K562 (cell line): ENCODE results near the gene CYB5R2. TPM values are rescaled to one million over a fixed set of nuclear protein-coding genes. Genes with fewer than 3 reads are reported as not detected.

Experiments
- ATAC-seq: fragments of 200-7000 bp; cut with Tn5 transposase; 3 replicates; pipeline ENCODE4 v1.9.1; 2020; ENCODE audit warnings: moderate library complexity
- Bru-seq: library from RNA; stranded (reverse); fragments of 400-500 nt; gene quantifications from one replicate; lab custom pipeline; 2021; lab: Mats Ljungman, UMichigan
- BruChase-seq, 2 experiments: library from RNA; stranded (reverse); fragments of 400-500 nt; gene quantifications; one replicate each; lab custom pipeline; 2021; lab: Mats Ljungman, UMichigan
- BruUV-seq: library from RNA; stranded (reverse); fragments of 400-500 nt; replicated peaks from 2 replicates; lab custom pipeline; 2021; lab: Mats Ljungman, UMichigan
- CTCF ChIA-PET: fragments of 300-600 bp; formaldehyde crosslinking; extraction: SDS; loops from one replicate; lab custom pipeline; 2021; ENCODE audit warnings: low intra/inter-chr PET ratio; lab: Yijun Ruan, JAX
- POLR2A ChIA-PET: fragments of 300-600, 350-650 bp; sonication (Branson Sonifier 250); formaldehyde crosslinking; extraction: SDS; loops from one replicate; lab custom pipeline; 2021; ENCODE audit warnings: antibody characterized with exemption, inconsistent platforms; lab: Yijun Ruan, JAX
- DNase-seq, 4 experiments: peaks; one replicate each; pipeline versions ENCODE4 v3.0.0 to v3.0.0-alpha.2; 2011 to 2018; ENCODE audit warnings: low spot score in 3 of 4, mixed read lengths in 3 of 4; ENCODE audit errors: extremely low read depth in 1 of 4
- FAIRE-seq: peaks from 2 replicates; lab custom pipeline; 2011; peaks lifted over from hg19 to GRCh38; lab: Jason Lieb, UNC
- H2AFZ ChIP-seq: 2 replicates; pipeline ENCODE4 v1.6.0; 2011; ENCODE audit warnings: low read depth, low read length, control low read depth, inconsistent platforms
- H3K27ac ChIP-seq: fragments of 200-600 bp; 3 replicates; pipeline ENCODE4 v1.8.0; 2011; ENCODE audit warnings: low read depth, mild to moderate bottlenecking, control low read depth, inconsistent platforms, low read length, moderate library complexity, mixed read lengths; ENCODE audit errors: extremely low read depth
- H3K27me3 ChIP-seq, 2 experiments: fragments of 300-600 bp in 1 of 2; 2 replicates in 1 of 2; 3 replicates in 1 of 2; pipeline versions ENCODE4 v1.6.0 to v1.8.0; 2011; ENCODE audit warnings: inconsistent platforms in 2 of 2, low read length in 2 of 2, mild to moderate bottlenecking in 1 of 2, mixed read lengths in 1 of 2, moderate library complexity in 1 of 2; ENCODE audit not compliant: control insufficient read depth in 2 of 2, insufficient read depth in 2 of 2
- H3K36me3 ChIP-seq: fragments of 300-600 bp; 3 replicates; pipeline ENCODE4 v1.8.0; 2011; ENCODE audit warnings: mild to moderate bottlenecking, low read length, inconsistent platforms; ENCODE audit not compliant: control insufficient read depth, insufficient read depth
- H3K4me1 ChIP-seq, 2 experiments: fragments of 200-600 bp in 1 of 2; replicated peaks in 1 of 2; 2 replicates in 1 of 2; 3 replicates in 1 of 2; pipeline versions ENCODE4 v1.5.1 to v1.8.0; 2011; ENCODE audit warnings: inconsistent platforms in 2 of 2, low read length in 2 of 2, mild to moderate bottlenecking in 1 of 2, mixed read lengths in 1 of 2, moderate library complexity in 1 of 2; ENCODE audit not compliant: control insufficient read depth in 2 of 2, insufficient read depth in 2 of 2
- H3K4me2 ChIP-seq: 2 replicates; pipeline ENCODE4 v1.6.1; 2011; ENCODE audit warnings: low read length, control low read depth, inconsistent platforms, mixed read lengths; ENCODE audit not compliant: insufficient read depth
- H3K4me3 ChIP-seq: fragments of 200-600 bp; sonication (generic), shearing (Covaris generic); 2 replicates; pipeline ENCODE4 v1.5.1; 2016; ENCODE audit warnings: control low read depth, inconsistent platforms
- H3K79me2 ChIP-seq: fragments of 200-600 bp; 3 replicates; pipeline ENCODE4 v1.8.0; 2011; ENCODE audit warnings: low read length, inconsistent platforms; ENCODE audit not compliant: control insufficient read depth, insufficient read depth
- H3K9ac ChIP-seq, 2 experiments: 2 replicates each; pipeline versions ENCODE4 v1.6.0 to v1.6.1; 2011; ENCODE audit warnings: low read depth in 2 of 2, low read length in 2 of 2, control low read depth in 1 of 2, inconsistent platforms in 1 of 2, mild to moderate bottlenecking in 1 of 2, mixed read lengths in 1 of 2; ENCODE audit not compliant: insufficient read depth in 1 of 2
- H3K9me1 ChIP-seq: one replicate; pipeline ENCODE4 v1.6.0; 2011; ENCODE audit warnings: inconsistent platforms, mild to moderate bottlenecking, low read length, moderate library complexity; ENCODE audit not compliant: control insufficient read depth, insufficient read depth
- H3K9me3 ChIP-seq: replicated peaks from 2 replicates; pipeline ENCODE4 v1.5.1; 2011; ENCODE audit warnings: low read depth, low read length, inconsistent platforms; ENCODE audit not compliant: control insufficient read depth, insufficient read depth
- H4K20me1 ChIP-seq: replicated peaks from 2 replicates; pipeline ENCODE4 v1.6.1; 2011; ENCODE audit warnings: low read length, inconsistent platforms, mixed read lengths; ENCODE audit not compliant: control insufficient read depth, insufficient read depth
- CCNT2 ChIP-seq: IDR thresholded peaks from 2 replicates; pipeline ENCODE4 v1.6.1; 2011; ENCODE audit warnings: borderline replicate concordance, low read depth, mild to moderate bottlenecking, moderate library complexity, mixed read lengths, low read length; ENCODE audit not compliant: insufficient read length; ENCODE audit errors: extremely low read depth
- CSDE1 ChIP-seq, 2 experiments: fragments of 450-650 bp; IDR thresholded peaks; 2 replicates each; pipeline ENCODE4 v1.6.1; 2016; ENCODE audit warnings: mild to moderate bottlenecking in 1 of 2
- ELF1 ChIP-seq: fragments of 200-800 bp; sonication (Bioruptor generic); IDR thresholded peaks from 2 replicates; pipeline ENCODE4 v1.6.1; 2016; ENCODE audit warnings: missing genetic modification characterization, missing compliant biosample characterization
- ETV1 ChIP-seq: fragments of 450-650 bp; conservative IDR thresholded peaks from 2 replicates; pipeline ENCODE4 v1.6.1; 2016; ENCODE audit warnings: missing genetic modification characterization, control low read depth, low read depth, missing compliant biosample characterization
- FOXJ2 ChIP-seq: fragments of 200-800 bp; sonication (Bioruptor generic); IDR thresholded peaks from 2 replicates; pipeline ENCODE4 v1.6.1; 2016; ENCODE audit warnings: missing genetic modification characterization, missing compliant biosample characterization
- GABPA ChIP-seq: fragments of 200-800 bp; sonication (Bioruptor generic); conservative IDR thresholded peaks from 2 replicates; pipeline ENCODE4 v1.6.1; 2016; ENCODE audit warnings: low read depth, missing genetic modification characterization, missing compliant biosample characterization
- GTF2A2 ChIP-seq: IDR thresholded peaks from 2 replicates; pipeline ENCODE4 v1.6.1; 2016; ENCODE audit warnings: mild to moderate bottlenecking, missing genetic modification characterization, missing compliant biosample characterization
- HCFC1 ChIP-seq: IDR thresholded peaks from 2 replicates; pipeline ENCODE4 v1.6.1; 2012; ENCODE audit warnings: low read depth, low read length, improper control_type of control experiment
- LARP7 ChIP-seq: fragments of 450-650 bp; IDR thresholded peaks from 2 replicates; pipeline ENCODE4 v1.6.1; 2016
- RFX7 ChIP-seq: fragments of 250-450 bp; sonication (Bioruptor Pico); IDR thresholded peaks from 2 replicates; pipeline ENCODE4 v1.5.1; 2021; ENCODE audit warnings: mild to moderate bottlenecking
- SMARCA5 ChIP-seq: fragments of 450-650 bp; IDR thresholded peaks from 2 replicates; pipeline ENCODE4 v1.6.1; 2016
- SUPT5H ChIP-seq: fragments of 450-650 bp; IDR thresholded peaks from 2 replicates; pipeline ENCODE4 v1.6.1; 2016
- TBP ChIP-seq: optimal IDR thresholded peaks from 2 replicates; pipeline ENCODE3; 2011; ENCODE audit warnings: low read depth, low read length, improper control_type of control experiment
- TFAP4 ChIP-seq: sonication (generic); formaldehyde crosslinking; IDR thresholded peaks from 2 replicates; pipeline ENCODE4 v1.8.0; 2022; ENCODE audit warnings: missing genetic modification reagents, mild to moderate bottlenecking, moderate library complexity, borderline replicate concordance
- XRCC4 ChIP-seq: IDR thresholded peaks from one replicate; pipeline ENCODE4 v1.6.1; 2011; ENCODE audit not compliant: insufficient read depth, insufficient read length; ENCODE audit errors: extremely low read depth
- whole genome bisulfite sequencing: fragments of 100-300 bp; shearing (Covaris generic); methylation state at CpG from one replicate; pipeline ENCODE4 v1.1.6; 2016; ENCODE audit warnings: low coverage, mixed read lengths; ENCODE audit not compliant: insufficient coverage; ENCODE audit errors: missing lambda C conversion rate; 5-methylcytosine and 5-hydroxymethylcytosine counted together
- in situ Hi-C: fragments of 300-500 bp; cut with MboI; formaldehyde crosslinking; loops from 4 replicates; pipeline ENCODE4 v1.15.0; 2018; ENCODE audit warnings: inconsistent platforms, mixed read lengths
- intact Hi-C: fragments of 100-400 bp; cut with micrococcal nuclease; formaldehyde crosslinking; loops from 2 replicates; pipeline ENCODE4 v1.14.2; 2022
- long read RNA-seq, 3 experiments: library from polyadenylated mRNA in 2 of 3; library from RNA in 1 of 3; unstranded in 2 of 3; stranded (forward) in 1 of 3; transcript quantifications; one replicate each; pipeline ENCODE4 v2.0.0, GENCODE V29; 2019 to 2022
- polyA minus RNA-seq, 3 experiments: library from RNA; depleted of rRNA, polyadenylated mRNA; stranded (reverse); fragments of >200 nt; gene quantifications; 2 replicates each; pipeline ENCODE4 v1.2.3, GENCODE V29; 2011
- polyA plus RNA-seq, 8 experiments: library from polyadenylated mRNA; depleted of rRNA in 4 of 8; stranded (reverse) in 5 of 8; unstranded in 3 of 8; fragments of >200 nt; fragmentation: Nextera tagmentation in 2 of 8; fragmentation: Illumina TruSeq in 1 of 8; extraction: Ambion mirVana in 2 of 8; extraction: Trizol in 1 of 8; gene quantifications; 2 replicates each; pipeline versions ENCODE4 v1.2.1 to v1.2.3, GENCODE V29; 2011 to 2014; ENCODE audit warnings: inconsistent platforms in 1 of 8, missing spikeins in 1 of 8
- total RNA-seq, 7 experiments: library from RNA; depleted of rRNA in 6 of 7; stranded (reverse); fragments of >200 nt in 6 of 7; fragmentation: Illumina TruSeq in 2 of 7; extraction: Trizol in 2 of 7; gene quantifications; 2 replicates each; pipeline versions ENCODE4 v1.2.1 to v1.2.3, GENCODE V29; 2011 to 2021; ENCODE audit warnings: low replicate concordance in 1 of 7

The CYB5R2 gene
- total RNA-seq (2011; cell fraction: chromatin; rRNA removed; ENCODE audit: low replicate concordance): 10.7 and 12.6 TPM in 2 replicates
- total RNA-seq (2011; cell fraction: nucleolus; rRNA removed): 7.7 and 11.3 TPM in 2 replicates
- 8.0 and 9.3 TPM in 2 replicates for total RNA-seq (2011; cell fraction: nucleoplasm; rRNA removed)
- total RNA-seq (2014; rRNA removed) (8.2 and 11.3 TPM in 2 replicates), total RNA-seq (2014; rRNA removed; fragmentation: Illumina TruSeq; extraction: Trizol) (10.5 and 13.6 TPM in 2 replicates), total RNA-seq (2015; rRNA removed; fragmentation: Illumina TruSeq; extraction: Trizol) (11.0 and 11.7 TPM in 2 replicates), total RNA-seq (2021) (8.8 and 11.0 TPM in 2 replicates), polyA plus RNA-seq (2011; rRNA removed) (4.0 and 16.7 TPM in 2 replicates), polyA plus RNA-seq (2014; fragmentation: Illumina TruSeq; extraction: Trizol) (17.5 and 20.4 TPM in 2 replicates), polyA plus RNA-seq (2014; fragmentation: Nextera tagmentation; extraction: Ambion mirVana) (10 to 100 TPM; 18.1 to 28.7 TPM), polyA plus RNA-seq (2014; rRNA removed) (11.2 and 16.8 TPM in 2 replicates), polyA minus RNA-seq (2011; rRNA and poly(A)+ RNA removed) (3.2 and 12.4 TPM in 2 replicates), Bru-seq, nascent RNA (percentile 53 among the genes with signal in this experiment), BruChase-seq, experiment 1, labeled RNA remaining after a 2-hour chase (percentile 46 among the genes with signal in this experiment), BruChase-seq, experiment 2, labeled RNA remaining after a 6-hour chase (percentile 47 among the genes with signal in this experiment)
- 5.1 and 23.0 TPM in 2 replicates for polyA plus RNA-seq (2011; cell fraction: cytosol; rRNA removed)
- 6.9 and 25.8 TPM in 2 replicates for polyA plus RNA-seq (2011; cell fraction: nucleus; rRNA removed)
- polyA plus RNA-seq (2012): 11.9 and 12.0 TPM in 2 replicates
- 2.5 and 6.3 TPM in 2 replicates for polyA minus RNA-seq (2011; cell fraction: cytosol; rRNA and poly(A)+ RNA removed)
- 1.6 and 4.2 TPM in 2 replicates for polyA minus RNA-seq (2011; cell fraction: nucleus; rRNA and poly(A)+ RNA removed)
- long read RNA-seq, experiment 1, transcript CYB5R2-201 (9 exons, 1,254 nt): major isoform, 5 of 29 reads
- long read RNA-seq, experiment 1, partial matches to known transcripts: 3 of 29 reads
- long read RNA-seq, experiment 1, other reads (novel, unspliced or antisense): 18 of 29 reads
- long read RNA-seq, experiment 2, partial matches to known transcripts: 6 of 16 reads
- long read RNA-seq, experiment 2, other reads (novel, unspliced or antisense): 10 of 16 reads
- long read RNA-seq, experiment 3, partial matches to known transcripts: 0 of 12 reads
- long read RNA-seq, experiment 3, other reads (novel, unspliced or antisense): 12 of 12 reads

- ATAC-seq (peak; percentile 87), DNase-seq (peak; percentile 60 to 69 (median 67)), FAIRE-seq (no peak)
- Histone ChIP-seq H3K27me3 (peaks cover 0 to 18% of the 10 kb centered on the region in 2 experiments; a peak in 2 of 5 replicates), H3K79me2 (no peaks in the 10 kb centered on the region), H3K27ac (peak within 1 kb of the TSS; percentile 66), H3K36me3 (no peaks in the 10 kb centered on the region), H2AFZ (peak within 1 kb of the TSS; percentile 82), H3K9me1 (no peaks in the 10 kb centered on the region), H3K4me1 (peaks cover 0 to 12% of the 10 kb centered on the region in 2 experiments; a peak in 4 of 5 replicates), H3K4me3 (peak within 1 kb of the TSS; percentile 41), H3K9me3 (no peaks in the 10 kb centered on the region), H3K4me2 (peak within 1 kb of the TSS; percentile 66), H4K20me1 (no peaks in the 10 kb centered on the region), H3K9ac (peak within 1 kb of the TSS; percentile 56 to 89)
- in situ Hi-C loops (loop anchor here (25.0 kb wide), 1 partner anchor 586 kb away; the partner anchor contains the start of gene RBMXL2), intact Hi-C loops (no loop called here)
- ChIA-PET POLR2A (no interaction called here), CTCF (no interaction called here)
- 17% methylated on average over 6 of the region's 40 CpGs for whole genome bisulfite sequencing
- BruUV-seq: TSS peak; percentile 45
- TF ChIP-seq SUPT5H (0 out of 2 replicates have a peak, but pooled peaks have one; percentile 13), CSDE1 (IDR thresholded peaks at IDR 0.05) (no peak), TBP (peak; percentile 15), SMARCA5 (no peak), LARP7 (no peak), ELF1 (tag) (peak; percentile 36; the same call in 1 of the 2 replicates), CCNT2 (no peak), FOXJ2 (tag) (no peak), GABPA (peak; percentile 51), ETV1 (tag) (no peak), RFX7 (CRISPR knock-in tag) (no peak), HCFC1 (no peak), XRCC4 (no peak), GTF2A2 (tag) (no peak), TFAP4 (CRISPR knock-in tag) (0 out of 2 replicates have a peak, but pooled peaks have one; percentile 3)
Measured at GRCh38 chr11:7672960-7673723, at the start of gene CYB5R2. CYB5R2 (minus strand) TSS chr11:7673500; CDS start chr11:7672825, 675 bp downstream.
